Measurements from ENCODE around the gene PLEKHS1.
"Not testable (repeated sequence)": the region's sequence is repeated elsewhere in the genome, so short reads cannot be mapped to it uniquely, and the experiment has no call there.

PLEKHS1 gene

DNA sequence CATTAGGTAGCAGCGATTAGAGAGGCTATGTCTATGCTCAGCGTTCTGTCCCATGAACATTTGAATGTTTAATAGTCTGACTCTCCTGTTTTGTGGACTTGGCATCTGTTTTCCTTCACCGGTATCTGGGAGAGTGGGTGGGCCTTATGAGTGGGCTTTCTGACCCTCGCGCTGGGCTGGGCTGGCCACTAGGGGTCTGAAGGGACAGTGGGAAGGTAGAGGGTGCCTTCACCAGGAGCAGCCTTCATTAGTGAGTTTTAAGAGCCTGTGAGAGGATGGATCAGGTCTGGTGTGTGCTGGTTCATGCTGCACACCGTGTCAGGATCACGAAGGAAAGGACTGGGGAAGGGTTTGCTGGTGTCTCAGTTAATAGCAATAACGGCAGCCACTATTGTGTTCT is 69.0 kb downstream of the PLEKHS1 start:
- no peak for DNase-seq (ENCODE audit: extremely low read depth, low read depth)
- TF ChIP-seq, protein P1, sequence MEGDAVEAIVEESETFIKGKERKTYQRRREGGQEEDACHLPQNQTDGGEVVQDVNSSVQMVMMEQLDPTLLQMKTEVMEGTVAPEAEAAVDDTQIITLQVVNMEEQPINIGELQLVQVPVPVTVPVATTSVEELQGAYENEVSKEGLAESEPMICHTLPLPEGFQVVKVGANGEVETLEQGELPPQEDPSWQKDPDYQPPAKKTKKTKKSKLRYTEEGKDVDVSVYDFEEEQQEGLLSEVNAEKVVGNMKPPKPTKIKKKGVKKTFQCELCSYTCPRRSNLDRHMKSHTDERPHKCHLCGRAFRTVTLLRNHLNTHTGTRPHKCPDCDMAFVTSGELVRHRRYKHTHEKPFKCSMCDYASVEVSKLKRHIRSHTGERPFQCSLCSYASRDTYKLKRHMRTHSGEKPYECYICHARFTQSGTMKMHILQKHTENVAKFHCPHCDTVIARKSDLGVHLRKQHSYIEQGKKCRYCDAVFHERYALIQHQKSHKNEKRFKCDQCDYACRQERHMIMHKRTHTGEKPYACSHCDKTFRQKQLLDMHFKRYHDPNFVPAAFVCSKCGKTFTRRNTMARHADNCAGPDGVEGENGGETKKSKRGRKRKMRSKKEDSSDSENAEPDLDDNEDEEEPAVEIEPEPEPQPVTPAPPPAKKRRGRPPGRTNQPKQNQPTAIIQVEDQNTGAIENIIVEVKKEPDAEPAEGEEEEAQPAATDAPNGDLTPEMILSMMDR (IDR thresholded peaks at IDR 0.05; ENCODE audit: low read depth, low read length): no peak

DNA sequence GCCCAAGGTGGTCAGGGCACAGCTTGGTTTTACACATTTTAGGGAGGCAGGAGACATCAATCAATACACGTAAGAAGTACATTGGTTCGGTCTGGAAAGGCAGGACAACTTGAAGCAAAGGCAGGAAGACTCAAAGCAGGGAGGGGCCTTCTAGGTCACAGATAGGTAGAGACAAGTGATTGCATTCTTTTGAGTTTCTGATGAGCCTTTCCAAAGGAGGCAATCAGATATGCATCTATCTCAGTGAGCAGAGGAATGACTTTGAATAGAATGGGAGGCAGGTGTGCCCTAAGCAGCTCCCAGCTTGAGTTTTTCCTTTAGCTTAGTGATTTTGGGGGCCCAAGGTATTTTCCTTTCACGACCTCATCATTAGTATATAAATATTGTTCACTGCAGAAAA is 69.8 kb downstream of the PLEKHS1 start:
- not testable (repeated sequence) for DNase-seq (ENCODE audit: extremely low read depth, low read depth)

DNA sequence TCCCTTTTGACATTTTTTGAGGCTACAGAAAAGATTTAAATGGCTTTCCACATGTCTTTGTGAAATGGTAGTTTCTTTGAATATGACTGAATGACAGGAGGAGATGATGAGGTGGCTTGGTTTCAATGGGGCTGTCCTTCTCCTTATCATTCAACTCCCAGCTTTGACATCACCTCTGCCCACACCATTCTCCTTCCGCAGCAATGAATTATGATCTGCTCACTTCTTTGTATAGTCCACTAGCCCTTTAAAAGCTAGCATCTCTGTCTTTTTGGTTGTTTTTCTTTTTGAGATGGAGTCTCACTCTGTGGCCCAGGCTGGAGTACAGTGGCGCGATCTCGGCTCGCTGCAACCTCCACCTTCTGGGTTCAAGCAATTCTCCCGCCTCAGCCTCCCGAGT is 70.7 kb downstream of the PLEKHS1 start:
- no peak for DNase-seq (ENCODE audit: extremely low read depth, low read depth)
- TF ChIP-seq, protein P1 (IDR thresholded peaks at IDR 0.05; ENCODE audit: low read depth, low read length): no peak

DNA sequence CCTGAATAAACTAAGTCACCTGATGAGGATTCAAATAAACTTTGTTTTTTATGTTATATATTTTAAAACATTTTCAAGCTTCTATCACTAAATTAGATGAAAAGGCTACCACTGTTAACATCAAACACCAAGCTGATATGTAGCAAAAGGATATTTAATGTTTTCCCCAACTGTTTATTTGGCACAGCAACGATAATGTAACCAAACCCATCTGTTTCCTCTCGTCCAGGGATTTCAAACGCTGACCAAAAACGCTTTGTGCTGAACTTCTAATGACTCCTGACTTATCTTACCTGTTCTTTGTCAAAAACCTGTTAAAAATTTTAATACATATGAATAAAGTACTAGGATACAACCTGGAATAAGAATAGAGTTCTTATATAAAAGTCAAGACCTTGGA is 71.9 kb downstream of the PLEKHS1 start:
- TF ChIP-seq, protein P1 (IDR thresholded peaks at IDR 0.05; ENCODE audit: low read depth, low read length): no peak
- no peak for DNase-seq (ENCODE audit: extremely low read depth, low read depth)

DNA sequence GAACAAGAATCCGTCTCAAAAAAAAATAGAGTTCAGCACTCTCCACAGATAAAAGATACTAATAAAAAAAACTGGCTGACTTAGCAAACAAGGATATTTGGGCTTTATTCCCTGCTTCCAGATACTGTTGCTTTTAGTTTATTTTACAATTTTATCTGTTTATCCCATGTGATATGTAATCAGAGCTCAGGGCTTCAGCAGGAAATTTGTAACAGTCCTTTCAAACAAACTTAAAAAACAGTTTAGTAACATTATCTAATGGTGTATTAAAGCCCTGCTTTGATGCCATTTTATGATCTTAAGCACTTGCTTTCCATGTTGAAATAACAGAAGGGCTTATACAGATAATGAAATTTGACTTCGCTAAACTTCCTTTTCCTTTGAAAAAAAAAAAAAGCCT is 74.3 kb downstream of the PLEKHS1 start:
- TF ChIP-seq, protein P1 (IDR thresholded peaks at IDR 0.05; ENCODE audit: low read depth, low read length): no peak
- no peak for DNase-seq (ENCODE audit: extremely low read depth, low read depth)

DNA sequence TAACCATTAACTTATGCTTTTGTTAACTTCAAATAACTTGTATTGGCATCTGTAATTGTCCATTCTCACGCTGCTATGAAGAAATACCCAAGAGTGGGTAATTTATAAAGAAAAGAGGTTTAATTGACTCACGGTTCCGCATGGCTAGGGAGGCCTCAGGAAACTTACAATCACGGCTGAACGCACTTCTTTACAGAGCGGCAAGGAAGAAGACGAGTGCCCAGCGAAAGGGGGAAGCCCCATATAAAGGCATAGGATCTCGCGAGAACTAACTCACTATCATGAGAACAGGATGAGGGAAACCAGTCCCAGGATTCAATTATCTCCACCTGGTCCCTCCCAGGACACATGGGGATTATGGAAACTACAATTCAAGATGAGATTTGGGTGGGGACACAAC is 77.1 kb downstream of the PLEKHS1 start:
- not testable (repeated sequence) for DNase-seq (ENCODE audit: extremely low read depth, low read depth)
